ENCODE data around the gene MYH3. TPM values are rescaled to one million over a fixed set of nuclear protein-coding genes. Genes with fewer than 3 reads are reported as not detected.

MYH3 gene
- total RNA-seq, 1 donor from 2014 or later: 11.2 TPM

- Mint-ChIP-seq H3K9me3 (no peaks in the 10 kb centered on the region), H3K36me3 (no peaks in the 10 kb centered on the region), H3K27ac (no peak overlapping the region), H3K4me1 (ENCODE audit: unreplicated experiment) (peaks cover 5% of the 10 kb centered on the region), H3K27me3 (peaks cover 4% of the 10 kb centered on the region), H3K4me3 (no peak overlapping the region)
- TF ChIP-seq CTCF (conservative IDR thresholded peaks at IDR 0.05): no peak
- no peak for DNase-seq (ENCODE audit: extremely low spot score, unreplicated experiment)
Measured at GRCh38 chr17:10621397-10621796, 35.7 kb downstream of the MYH3 start.

GRCh38 chr17:10620823-10621222, 36.3 kb downstream of the MYH3 start:
- TF ChIP-seq CTCF (conservative IDR thresholded peaks at IDR 0.05): no peak
- no peak for DNase-seq (ENCODE audit: extremely low spot score, unreplicated experiment)
- Mint-ChIP-seq H3K9me3 (no peaks in the 10 kb centered on the region), H3K36me3 (no peaks in the 10 kb centered on the region), H3K27me3 (peaks cover 4% of the 10 kb centered on the region), H3K27ac (no peak overlapping the region), H3K4me1 (ENCODE audit: unreplicated experiment) (peaks cover 5% of the 10 kb centered on the region), H3K4me3 (no peak overlapping the region)

- H3K27me3 Mint-ChIP-seq: peaks cover 6% of the 10 kb centered on the region
- no peaks in the 10 kb centered on the region for H3K36me3 Mint-ChIP-seq
- peak; percentile 77 for DNase-seq (ENCODE audit: extremely low spot score, unreplicated experiment)
- H3K4me3 Mint-ChIP-seq: no peak overlapping the region
- peak overlapping the region; percentile 27 for H3K27ac Mint-ChIP-seq
- no peaks in the 10 kb centered on the region for H3K9me3 Mint-ChIP-seq
- peak; percentile 94 for TF ChIP-seq CTCF (conservative IDR thresholded peaks at IDR 0.05)
- H3K4me1 Mint-ChIP-seq (ENCODE audit: unreplicated experiment): peaks cover 11% of the 10 kb centered on the region
Measured at GRCh38 chr17:10618202-10618635, 38.9 kb downstream of the MYH3 start.

- H3K4me3 Mint-ChIP-seq: no peak overlapping the region
- no peaks in the 10 kb centered on the region for H3K9me3 Mint-ChIP-seq
- no peak overlapping the region for H3K27ac Mint-ChIP-seq
- no peak for DNase-seq (ENCODE audit: extremely low spot score, unreplicated experiment)
- H3K36me3 Mint-ChIP-seq: no peaks in the 10 kb centered on the region
- H3K4me1 Mint-ChIP-seq (ENCODE audit: unreplicated experiment): peaks cover 12% of the 10 kb centered on the region
- no peak for TF ChIP-seq CTCF (conservative IDR thresholded peaks at IDR 0.05)
- peaks cover 6% of the 10 kb centered on the region for H3K27me3 Mint-ChIP-seq
Measured at GRCh38 chr17:10617120-10617505, 40.0 kb downstream of the MYH3 start.

- H3K36me3 Mint-ChIP-seq: no peaks in the 10 kb centered on the region
- H3K4me1 Mint-ChIP-seq (ENCODE audit: unreplicated experiment): peaks cover 12% of the 10 kb centered on the region
- TF ChIP-seq CTCF (conservative IDR thresholded peaks at IDR 0.05): peak; percentile 97
- no peaks in the 10 kb centered on the region for H3K9me3 Mint-ChIP-seq
- peaks cover 6% of the 10 kb centered on the region for H3K27me3 Mint-ChIP-seq
- H3K27ac Mint-ChIP-seq: no peak overlapping the region
- no peak overlapping the region for H3K4me3 Mint-ChIP-seq
- peak; percentile 87 for DNase-seq (ENCODE audit: extremely low spot score, unreplicated experiment)
Measured at GRCh38 chr17:10616502-10617119, 40.5 kb downstream of the MYH3 start.
